NT2/D1 (cell line): ENCODE data around the gene DEPDC1B.

Experiments
- DNase-seq: peaks from one replicate; pipeline ENCODE4 v3.0.0-alpha.2; 2011; ENCODE audit warnings: low read depth, low spot score
- H3K27me3 ChIP-seq: 2 replicates; pipeline ENCODE4 v1.6.0; 2011; ENCODE audit warnings: mild to moderate bottlenecking; ENCODE audit not compliant: insufficient read length, insufficient read depth
- H3K36me3 ChIP-seq: 2 replicates; pipeline ENCODE4 v1.6.1; 2011; ENCODE audit warnings: mild to moderate bottlenecking, low read length, mixed read lengths; ENCODE audit not compliant: insufficient read depth, insufficient read length
- H3K4me1 ChIP-seq: 2 replicates; pipeline ENCODE4 v1.5.1; 2011; ENCODE audit not compliant: insufficient read depth, insufficient read length
- H3K4me3 ChIP-seq: 2 replicates; pipeline ENCODE4 v1.5.1; 2011; ENCODE audit warnings: low read depth; ENCODE audit not compliant: insufficient read length
- H3K9ac ChIP-seq: 2 replicates; pipeline ENCODE4 v1.6.0; 2011; ENCODE audit warnings: low read depth; ENCODE audit not compliant: insufficient read length
- H3K9me3 ChIP-seq: 2 replicates; pipeline ENCODE4 v1.5.1; 2011; ENCODE audit warnings: mild to moderate bottlenecking, low read length; ENCODE audit not compliant: insufficient read depth
- SUZ12 ChIP-seq: IDR thresholded peaks from 2 replicates; pipeline ENCODE4 v1.6.1; 2011; ENCODE audit not compliant: insufficient read length, insufficient read depth; ENCODE audit errors: extremely low read depth
- YY1 ChIP-seq: IDR thresholded peaks from 2 replicates; pipeline ENCODE4 v1.6.1; 2011; ENCODE audit not compliant: insufficient read length, insufficient read depth
- ZNF274 ChIP-seq: IDR thresholded peaks from 2 replicates; pipeline ENCODE4 v1.6.1; 2011; ENCODE audit warnings: mild to moderate bottlenecking, low read depth, low read length

DEPDC1B gene

DNA sequence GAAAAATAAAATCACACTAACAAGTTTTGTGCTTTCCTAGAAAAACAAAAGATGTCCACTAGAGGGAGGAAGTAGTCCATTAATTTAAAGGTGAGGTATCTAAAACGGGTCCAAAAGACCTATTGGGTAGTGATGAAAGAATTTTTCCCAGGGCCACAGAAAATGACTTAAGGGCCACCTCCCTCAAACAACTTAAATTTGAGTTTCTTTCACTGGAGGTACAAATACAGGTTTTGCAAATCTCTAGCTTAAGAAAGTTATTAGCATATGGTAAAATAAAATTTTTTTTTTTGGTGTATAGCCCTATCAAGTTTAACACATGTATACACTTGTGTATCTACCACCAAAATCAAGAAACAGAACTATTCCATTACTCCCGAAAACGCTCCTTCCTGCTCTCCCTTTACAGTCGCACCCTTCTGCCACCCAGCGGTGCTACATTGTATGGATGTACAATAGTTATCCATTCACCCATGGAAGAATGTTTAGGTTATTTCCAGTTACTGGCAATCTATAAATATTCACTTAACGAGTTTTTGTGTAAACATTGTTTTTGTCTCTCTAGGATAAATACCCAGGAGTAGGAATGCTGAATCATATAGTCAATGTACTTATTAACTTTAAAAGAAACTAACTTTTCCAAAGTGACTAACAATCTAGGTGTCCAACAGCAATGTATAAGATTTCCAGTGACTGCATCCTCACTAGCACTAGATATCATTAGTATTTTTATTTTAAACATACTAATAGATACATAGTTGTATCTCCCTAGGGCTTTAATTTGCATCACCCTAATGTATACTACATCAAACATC, 21.9 kb downstream of the DEPDC1B start:
- Histone ChIP-seq H3K9ac (no peak overlapping the region), H3K4me1 (no peaks in the 10 kb centered on the region)

DNA sequence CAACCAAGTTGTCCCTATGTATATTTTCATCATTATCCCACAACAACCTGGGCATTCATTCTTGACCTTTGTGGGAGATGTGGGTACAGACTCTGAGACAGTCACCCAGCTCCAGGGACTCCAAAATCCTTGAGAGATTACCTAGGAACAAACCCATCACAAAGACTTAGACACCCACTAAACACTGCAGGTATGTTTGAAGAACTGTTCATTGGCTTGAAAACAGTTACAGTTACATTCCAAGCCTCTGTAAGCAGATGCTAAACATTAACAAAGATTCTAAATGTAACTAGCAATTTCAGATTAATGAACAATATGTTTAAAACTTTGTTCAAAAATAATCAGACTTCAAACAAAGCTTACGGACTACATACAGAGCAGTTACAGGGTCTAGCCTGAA, 24.7 kb downstream of the DEPDC1B start:
- DNase-seq: no peak
- TF ChIP-seq YY1 (no peak), ZNF274 (no peak), SUZ12 (no peak)
- Histone ChIP-seq H3K9ac (no peak overlapping the region), H3K27me3 (no peaks in the 10 kb centered on the region), H3K4me1 (no peaks in the 10 kb centered on the region), H3K4me3 (no peak overlapping the region), H3K36me3 (peaks cover 4% of the 10 kb centered on the region), H3K9me3 (no peaks in the 10 kb centered on the region)

More for the DNA sequence above, 21.9 kb downstream of the DEPDC1B start:
- TF ChIP-seq SUZ12: no peak
- Histone ChIP-seq H3K9me3 (no peaks in the 10 kb centered on the region), H3K4me3 (no peak overlapping the region), H3K27me3 (no peaks in the 10 kb centered on the region), H3K36me3 (peaks cover 4% of the 10 kb centered on the region)
- DNase-seq: no peak

DNA sequence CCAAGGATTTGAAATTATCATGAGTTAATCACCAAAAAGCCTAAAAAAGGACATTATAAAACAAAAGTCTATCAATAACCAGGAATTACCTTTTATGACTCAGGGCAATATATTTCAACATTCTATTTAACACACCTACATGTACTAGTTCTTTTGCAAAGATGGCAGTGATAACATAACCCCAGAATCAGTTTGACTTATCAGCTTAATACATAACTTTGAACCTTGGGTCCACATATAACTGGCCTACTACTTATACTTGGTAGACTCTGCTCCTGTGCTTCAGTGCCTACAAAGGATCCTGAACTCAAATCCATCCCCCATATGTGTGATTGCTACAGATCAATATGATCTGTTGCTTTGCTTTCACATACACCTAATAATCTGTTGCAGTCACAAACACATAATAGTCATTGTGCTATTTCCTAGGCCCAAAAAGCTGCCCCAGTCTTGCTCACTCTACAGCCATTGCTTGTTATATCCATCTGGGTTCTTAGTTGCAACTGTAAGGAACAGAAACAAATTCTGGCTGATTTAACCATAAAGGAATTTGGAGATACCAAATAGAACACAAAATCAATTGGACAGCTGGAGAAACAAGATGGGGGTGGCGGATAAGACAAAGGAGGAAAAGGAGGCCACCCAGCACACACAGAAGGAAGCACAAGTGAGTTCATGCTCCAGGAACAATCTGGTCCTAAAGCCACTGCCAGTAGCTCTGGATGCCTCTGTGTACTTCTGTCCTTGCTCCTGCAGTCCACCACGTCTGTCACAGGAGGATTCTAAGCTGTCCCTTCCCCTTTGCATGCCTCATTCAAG, 25.5 kb downstream of the DEPDC1B start:
- no peaks in the 10 kb centered on the region for H3K27me3 ChIP-seq
- no peak for DNase-seq
- no peaks in the 10 kb centered on the region for H3K9me3 ChIP-seq
- peaks cover 4% of the 10 kb centered on the region for H3K36me3 ChIP-seq
- no peaks in the 10 kb centered on the region for H3K4me1 ChIP-seq
- no peak overlapping the region for H3K9ac ChIP-seq
- TF ChIP-seq ZNF274 (no peak), YY1 (no peak), SUZ12 (no peak)
- no peak overlapping the region for H3K4me3 ChIP-seq

DNA sequence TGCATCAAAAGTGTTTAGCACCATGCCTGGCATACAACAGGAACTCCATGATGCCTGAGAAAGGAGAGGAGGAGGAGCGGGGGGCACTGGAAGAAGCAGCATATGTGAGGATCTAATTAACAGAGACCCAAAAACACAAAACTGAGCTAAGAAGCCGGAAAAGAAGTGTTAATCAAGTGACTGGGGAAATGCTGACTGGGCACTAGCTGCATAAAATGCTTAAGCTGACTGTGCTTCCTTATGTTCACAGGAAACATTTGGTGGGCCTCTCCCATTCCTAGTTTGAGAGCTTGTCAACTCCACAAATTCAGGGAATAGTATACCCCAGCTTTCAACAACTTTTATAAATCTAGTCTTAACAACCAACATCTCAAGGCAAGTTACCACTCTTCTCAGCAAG, 26.6 kb downstream of the DEPDC1B start:
- no peaks in the 10 kb centered on the region for H3K9me3 ChIP-seq
- H3K4me3 ChIP-seq: no peak overlapping the region
- H3K4me1 ChIP-seq: no peaks in the 10 kb centered on the region
- no peak overlapping the region for H3K9ac ChIP-seq
- no peaks in the 10 kb centered on the region for H3K27me3 ChIP-seq
- no peak for DNase-seq
- TF ChIP-seq YY1: no peak
- no peak for TF ChIP-seq ZNF274
- TF ChIP-seq SUZ12: no peak
- peaks cover 4% of the 10 kb centered on the region for H3K36me3 ChIP-seq

DNA sequence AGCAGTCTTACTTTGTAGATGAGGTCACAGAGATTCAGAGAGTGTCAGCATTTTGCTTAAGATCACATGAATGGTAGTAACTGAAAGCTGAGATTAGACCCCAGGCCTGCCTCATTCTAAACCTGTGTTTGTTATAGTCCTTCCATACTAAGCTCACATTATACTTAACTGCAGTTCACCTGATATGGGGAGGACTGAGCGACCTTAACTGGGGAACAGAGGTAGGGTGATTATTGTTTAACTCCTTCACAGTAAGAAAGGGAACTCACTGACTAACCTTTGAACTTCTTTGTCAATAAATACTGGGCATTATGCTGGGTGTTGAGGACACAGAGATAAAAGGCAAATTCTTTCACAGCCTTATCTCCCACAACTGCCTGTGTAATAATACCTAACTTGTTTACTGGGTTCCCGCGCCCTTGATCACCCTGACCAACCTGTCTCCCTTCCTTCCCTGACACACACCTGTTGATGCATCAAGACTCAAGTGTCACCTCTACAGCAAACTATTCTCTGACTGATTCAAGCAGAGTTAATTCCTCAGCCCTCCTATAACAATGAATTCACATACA, 27.2 kb downstream of the DEPDC1B start:
- TF ChIP-seq YY1: no peak
- TF ChIP-seq SUZ12: no peak
- TF ChIP-seq ZNF274: no peak
- Histone ChIP-seq H3K9ac (no peak overlapping the region), H3K36me3 (peaks cover 4% of the 10 kb centered on the region)

DNA sequence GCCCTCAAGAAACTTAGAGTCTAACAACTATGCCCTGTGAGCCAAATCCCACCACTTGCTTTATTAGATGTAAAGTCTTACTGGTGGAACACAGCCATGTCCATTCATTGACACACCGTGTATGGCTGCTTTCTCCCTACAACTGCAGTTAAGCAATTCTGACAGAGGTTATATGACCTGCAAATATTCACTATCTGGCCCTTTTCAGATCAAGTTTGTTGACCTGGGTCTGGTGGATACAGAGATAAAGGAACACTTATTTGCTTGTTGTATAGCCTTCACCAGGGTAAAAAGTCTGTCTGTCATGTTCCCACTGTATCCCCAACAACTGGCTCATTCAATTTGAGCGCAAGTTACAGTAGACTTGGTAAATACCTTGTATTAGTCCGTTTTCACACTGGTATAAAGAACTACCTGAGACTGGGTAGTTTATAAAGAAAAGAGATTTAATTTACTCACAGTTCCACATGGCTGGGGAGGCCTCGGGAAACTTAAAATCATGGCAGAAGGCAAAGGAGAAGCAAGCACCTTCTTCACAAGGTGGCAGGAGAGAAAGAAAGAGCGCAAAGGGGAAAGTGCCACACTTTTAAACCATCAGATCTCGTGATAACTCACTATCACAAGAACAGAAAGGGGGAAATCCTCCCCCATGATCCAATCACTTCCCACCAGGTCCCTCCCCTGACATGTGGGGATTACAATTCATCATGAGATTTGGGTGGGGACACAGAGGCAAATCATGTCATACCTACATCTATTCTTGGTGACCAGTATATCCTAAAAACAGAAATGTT, 27.9 kb downstream of the DEPDC1B start:
- H3K9me3 ChIP-seq: no peaks in the 10 kb centered on the region
- peaks cover 4% of the 10 kb centered on the region for H3K36me3 ChIP-seq
- TF ChIP-seq ZNF274 (no peak), SUZ12 (no peak)
- no peak for DNase-seq
- H3K4me1 ChIP-seq: no peaks in the 10 kb centered on the region
- H3K9ac ChIP-seq: no peak overlapping the region
- no peaks in the 10 kb centered on the region for H3K27me3 ChIP-seq
- no peak overlapping the region for H3K4me3 ChIP-seq

More for the DNA sequence above, 27.2 kb downstream of the DEPDC1B start:
- no peak for DNase-seq
- Histone ChIP-seq H3K4me1 (no peaks in the 10 kb centered on the region), H3K4me3 (no peak overlapping the region), H3K27me3 (no peaks in the 10 kb centered on the region), H3K9me3 (no peaks in the 10 kb centered on the region)
